ENCODE measurements around the gene SIRT7.
A peak's percentile ranks its signal among the peaks of the same experiment; 100 is the strongest.
"Not testable (repeated sequence)": the region's sequence is repeated elsewhere in the genome, so short reads cannot be mapped to it uniquely, and the experiment has no call there.

Gene SIRT7

DNA sequence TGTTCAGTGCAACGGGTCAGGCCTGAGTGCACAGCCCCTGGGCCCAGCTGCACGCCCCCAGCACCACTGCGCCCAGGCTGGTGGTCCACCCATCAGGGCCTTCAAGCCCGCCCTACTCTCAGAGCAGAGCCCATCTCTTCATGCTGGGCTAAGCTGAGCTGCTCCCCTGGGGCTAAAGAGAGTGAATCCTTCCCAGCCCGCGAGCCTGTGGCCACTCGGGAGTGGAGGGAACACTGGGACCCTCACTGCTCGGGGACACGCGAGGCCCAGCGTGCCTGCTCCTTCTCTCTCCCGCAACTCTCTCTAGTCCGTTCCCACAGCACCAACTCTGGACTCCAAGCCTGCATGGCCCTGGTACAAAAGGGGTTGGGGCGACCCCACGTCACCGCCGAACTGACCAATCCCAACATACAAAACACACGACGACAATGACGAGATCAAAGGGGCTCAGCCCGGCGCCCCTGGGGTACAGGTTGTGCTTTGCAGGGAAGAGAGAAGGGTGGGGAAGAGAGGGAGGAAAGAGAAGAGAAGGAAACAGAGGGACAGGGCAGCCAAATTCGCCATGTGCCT, 4.1 kb upstream of the SIRT7 start:
- H3K4me3 ChIP-seq (ENCODE audit: low read depth, low read length) = no peak overlapping the region
- DNase-seq (ENCODE audit: low read depth) = no peak
- TF ChIP-seq, protein P1, sequence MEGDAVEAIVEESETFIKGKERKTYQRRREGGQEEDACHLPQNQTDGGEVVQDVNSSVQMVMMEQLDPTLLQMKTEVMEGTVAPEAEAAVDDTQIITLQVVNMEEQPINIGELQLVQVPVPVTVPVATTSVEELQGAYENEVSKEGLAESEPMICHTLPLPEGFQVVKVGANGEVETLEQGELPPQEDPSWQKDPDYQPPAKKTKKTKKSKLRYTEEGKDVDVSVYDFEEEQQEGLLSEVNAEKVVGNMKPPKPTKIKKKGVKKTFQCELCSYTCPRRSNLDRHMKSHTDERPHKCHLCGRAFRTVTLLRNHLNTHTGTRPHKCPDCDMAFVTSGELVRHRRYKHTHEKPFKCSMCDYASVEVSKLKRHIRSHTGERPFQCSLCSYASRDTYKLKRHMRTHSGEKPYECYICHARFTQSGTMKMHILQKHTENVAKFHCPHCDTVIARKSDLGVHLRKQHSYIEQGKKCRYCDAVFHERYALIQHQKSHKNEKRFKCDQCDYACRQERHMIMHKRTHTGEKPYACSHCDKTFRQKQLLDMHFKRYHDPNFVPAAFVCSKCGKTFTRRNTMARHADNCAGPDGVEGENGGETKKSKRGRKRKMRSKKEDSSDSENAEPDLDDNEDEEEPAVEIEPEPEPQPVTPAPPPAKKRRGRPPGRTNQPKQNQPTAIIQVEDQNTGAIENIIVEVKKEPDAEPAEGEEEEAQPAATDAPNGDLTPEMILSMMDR (conservative IDR thresholded peaks at IDR 0.05; ENCODE audit: low read depth, low read length) = no peak

DNA sequence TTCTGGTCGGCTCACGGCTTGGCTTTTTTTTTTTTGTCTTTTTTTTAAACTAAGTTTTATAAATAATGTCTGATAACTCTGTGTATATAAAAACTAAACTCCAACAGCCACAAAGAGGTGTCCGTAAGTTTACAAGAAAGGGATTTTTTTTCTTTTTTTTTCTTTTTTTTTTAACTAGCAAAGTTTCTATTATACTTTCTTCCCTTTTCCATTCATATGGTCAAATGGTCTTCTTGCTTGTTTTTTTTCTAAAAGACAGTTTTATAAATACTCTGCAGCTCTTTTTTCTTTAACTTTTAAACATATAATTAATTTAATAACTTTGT, 3.5 kb upstream of the SIRT7 start:
- TF ChIP-seq, protein P1 (conservative IDR thresholded peaks at IDR 0.05; ENCODE audit: low read depth, low read length) = no peak
- H3K4me3 ChIP-seq (ENCODE audit: low read depth, low read length) = no peak overlapping the region
- no peak for DNase-seq (ENCODE audit: low read depth)

DNA sequence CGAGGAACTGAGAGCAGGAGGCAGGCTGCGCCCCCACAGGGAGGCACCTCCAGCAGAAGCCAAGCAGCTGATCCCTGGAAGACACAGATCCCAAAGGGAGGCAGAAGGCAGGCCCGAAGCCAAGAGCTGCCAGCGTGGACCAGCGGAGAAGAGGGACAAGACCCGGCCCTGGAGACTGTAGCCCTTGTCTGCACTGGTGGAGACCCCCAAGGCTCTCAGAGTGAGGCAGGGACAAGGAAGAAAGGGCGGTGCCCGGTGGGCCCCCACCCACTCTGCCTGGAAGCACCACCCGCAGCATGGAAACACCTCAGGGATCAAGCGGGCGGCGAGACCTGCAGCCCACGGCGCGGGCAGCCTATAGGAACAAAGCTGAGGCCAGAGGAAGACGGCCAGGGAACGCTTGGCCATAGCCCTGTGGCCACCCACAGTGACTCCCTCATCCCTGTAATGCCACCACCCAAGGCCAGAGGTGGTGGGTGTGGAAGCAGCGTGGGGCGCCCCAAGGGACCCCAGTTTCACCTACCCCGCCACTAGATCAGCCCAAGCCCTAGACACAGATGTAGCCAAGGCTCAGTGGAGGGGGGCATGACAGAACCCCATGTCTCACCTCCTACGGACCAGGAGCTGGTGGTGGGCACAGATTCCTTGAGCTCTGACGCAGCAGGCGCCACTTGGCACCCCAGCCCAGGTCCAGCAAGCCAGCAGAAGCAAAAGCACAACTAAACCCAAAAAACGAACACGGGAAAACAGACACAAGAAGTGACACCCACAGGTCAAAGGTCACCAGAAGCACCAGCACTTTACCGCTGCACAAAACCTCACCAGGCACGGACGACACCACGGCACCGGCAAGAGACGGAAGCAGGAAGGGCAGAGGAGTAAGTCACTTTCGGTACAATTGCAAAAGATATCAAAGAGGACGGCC, 2.9 kb upstream of the SIRT7 start:
- TF ChIP-seq, protein P1 (conservative IDR thresholded peaks at IDR 0.05; ENCODE audit: low read depth, low read length) = no peak
- no peak overlapping the region for H3K4me3 ChIP-seq (ENCODE audit: low read depth, low read length)
- DNase-seq (ENCODE audit: low read depth) = no peak

DNA sequence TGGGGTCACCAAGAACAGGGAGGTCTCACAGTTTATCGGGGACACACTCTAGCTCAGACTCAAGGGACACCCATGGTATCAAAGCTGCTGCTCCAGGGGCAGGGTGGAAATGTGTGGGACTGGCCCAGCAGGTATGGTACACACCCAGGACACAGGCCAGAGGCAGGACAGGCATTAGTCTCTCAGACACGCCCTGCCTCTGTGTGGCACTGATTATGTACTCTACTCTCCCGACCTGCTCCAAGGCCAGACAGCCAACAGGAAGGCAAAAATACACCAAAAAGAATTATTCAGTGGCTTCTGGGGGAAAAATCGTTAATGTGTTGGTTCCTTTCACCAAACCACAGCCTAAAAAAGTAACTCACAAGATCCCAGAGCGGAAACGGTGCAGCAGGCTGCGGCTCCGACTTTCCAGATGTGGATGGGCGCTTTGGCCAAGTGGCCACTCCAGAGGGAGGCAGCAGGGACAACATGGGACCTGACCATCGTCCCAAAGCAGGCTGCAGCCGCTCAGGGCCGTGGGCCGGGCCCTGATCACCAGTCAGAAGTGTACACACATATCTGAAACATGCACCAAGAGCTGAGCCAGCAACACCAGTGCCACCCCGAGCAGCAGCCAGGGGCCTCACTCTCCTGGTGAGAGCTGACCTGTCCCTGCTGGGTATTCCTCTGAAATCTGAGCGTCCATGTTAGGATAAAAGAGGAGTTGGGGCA, 1.0 kb upstream of the SIRT7 start:
- TF ChIP-seq, protein P1 (conservative IDR thresholded peaks at IDR 0.05; ENCODE audit: low read depth, low read length) = no peak
- H3K4me3 ChIP-seq (ENCODE audit: low read depth, low read length) = no peak overlapping the region

DNA sequence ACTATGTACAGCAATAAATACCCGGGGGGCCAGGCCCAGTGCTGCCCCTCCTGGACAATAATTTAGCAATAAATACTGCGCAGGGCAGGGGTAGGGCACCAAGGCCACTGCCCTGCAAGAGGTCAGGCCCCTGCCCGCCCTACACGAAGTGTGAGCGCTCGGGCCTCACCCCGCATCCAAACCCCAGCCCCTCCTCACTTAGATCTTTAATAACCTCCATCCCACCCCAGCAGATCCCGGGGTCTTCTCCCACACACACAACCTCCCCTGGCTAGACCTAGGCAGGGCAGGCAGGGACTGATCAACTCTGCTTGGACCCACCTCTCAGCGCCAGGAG, 325 bp upstream of the SIRT7 start:
- H3K4me3 ChIP-seq (ENCODE audit: low read depth, low read length) = peak overlapping the region; percentile 8
- not testable (repeated sequence) for DNase-seq (ENCODE audit: low read depth)

More for the DNA sequence above, 1.0 kb upstream of the SIRT7 start:
- DNase-seq (ENCODE audit: low read depth) = no peak

DNA sequence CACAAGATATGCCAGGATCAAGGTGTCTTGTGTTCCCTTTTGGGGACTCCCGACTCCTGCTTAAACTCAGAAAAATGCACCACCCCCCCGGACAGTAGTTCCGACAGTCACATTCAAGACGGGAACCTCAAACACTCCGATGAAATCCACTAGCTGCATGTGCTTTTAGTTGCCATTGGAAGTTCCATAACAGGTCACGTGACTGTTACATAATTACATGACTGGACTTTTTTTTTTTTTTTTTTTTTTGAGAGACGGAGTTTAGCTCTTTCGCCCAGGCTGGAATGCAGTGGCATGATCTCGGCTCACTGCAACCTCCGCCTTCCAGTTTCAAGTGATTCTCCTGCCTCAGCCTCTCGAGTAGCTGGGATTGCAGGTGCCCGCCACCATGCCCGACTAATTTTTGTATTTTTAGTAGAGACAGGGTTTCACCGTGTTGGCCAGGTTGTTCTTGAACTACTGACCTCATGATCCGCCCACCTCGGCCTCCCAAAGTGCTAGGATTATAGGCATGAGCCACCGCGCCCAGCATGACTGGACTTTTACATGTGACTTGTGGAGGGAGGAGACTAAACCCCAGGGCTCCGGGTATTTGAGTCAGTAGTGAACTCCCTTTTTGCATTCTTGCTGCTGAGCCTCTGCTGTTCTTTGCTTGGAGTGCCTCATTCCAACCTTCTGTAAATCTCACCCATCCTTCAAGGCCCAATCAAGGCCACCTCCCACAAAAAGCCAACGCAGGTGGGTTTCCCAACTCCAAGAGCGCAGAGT, 1.6 kb downstream of the SIRT7 start:
- TF ChIP-seq, protein P1 (conservative IDR thresholded peaks at IDR 0.05; ENCODE audit: low read depth, low read length) = no peak
- H3K4me3 ChIP-seq (ENCODE audit: low read depth, low read length) = peak overlapping the region; percentile 68
- peak; percentile 72 for DNase-seq (ENCODE audit: low read depth)

DNA sequence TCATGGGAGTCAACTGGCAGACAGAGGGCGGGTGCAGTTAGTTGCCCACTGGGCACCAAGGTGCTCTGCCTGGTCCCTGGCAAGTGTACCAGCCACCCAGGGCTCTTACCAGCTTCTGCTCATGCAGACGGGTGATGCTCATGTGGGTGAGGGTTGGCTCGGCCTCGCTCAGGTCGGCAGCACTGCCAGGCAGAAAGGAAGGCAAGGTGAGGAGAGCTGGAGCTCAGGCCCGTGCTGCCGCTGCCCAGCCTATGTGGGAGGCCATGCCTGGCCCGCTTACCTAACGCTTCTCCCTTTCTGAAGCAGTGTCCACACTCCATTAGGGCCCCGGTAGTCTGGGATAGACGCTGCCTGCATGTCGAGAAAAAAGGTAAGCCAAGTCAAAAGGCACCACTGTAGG, 2.6 kb downstream of the SIRT7 start:
- no peak overlapping the region for H3K4me3 ChIP-seq (ENCODE audit: low read depth, low read length)
- no peak for DNase-seq (ENCODE audit: low read depth)
- TF ChIP-seq, protein P1 (conservative IDR thresholded peaks at IDR 0.05; ENCODE audit: low read depth, low read length) = no peak

All from choroid plexus epithelial cell (primary cell).